HepG2 (cell line): ENCODE data around the gene CCDC69. TPM values are rescaled to one million over a fixed set of nuclear protein-coding genes. Genes with fewer than 3 reads are reported as not detected.

Source experiments
- AGO1 ChIP-seq: fragments of 200-400 bp; formaldehyde crosslinking; IDR thresholded peaks from 2 replicates; pipeline ENCODE4 v1.6.1; 2017; ENCODE audit warnings: mild to moderate bottlenecking, low read depth, low read length, moderate library complexity; ENCODE audit not compliant: poor library complexity, severe bottlenecking
- BORCS8-MEF2B ChIP-seq: sonication (generic); formaldehyde crosslinking; IDR thresholded peaks from 2 replicates; pipeline ENCODE4 v1.8.0; 2022; ENCODE audit warnings: mild to moderate bottlenecking, missing genetic modification reagents
- CREB1 ChIP-seq, 2 experiments: fragments of 450-650 bp in 1 of 2; IDR thresholded peaks; 2 replicates each; pipeline ENCODE4 v1.6.1; 2016 to 2017; ENCODE audit warnings: control low read depth in 1 of 2, mild to moderate bottlenecking in 1 of 2, missing compliant biosample characterization in 1 of 2, missing genetic modification characterization in 1 of 2
- HIVEP1 ChIP-seq: sonication (generic); formaldehyde crosslinking; IDR thresholded peaks from 2 replicates; pipeline ENCODE4 v1.4.0; 2020; ENCODE audit warnings: mild to moderate bottlenecking, missing genetic modification reagents
- MAF1 ChIP-seq: sonication (generic); formaldehyde crosslinking; IDR thresholded peaks from 2 replicates; pipeline ENCODE4 v1.5.0; 2020; ENCODE audit warnings: missing genetic modification reagents, borderline replicate concordance
- MBD4 ChIP-seq: IDR thresholded peaks from 2 replicates; pipeline ENCODE4 v1.6.1; 2012; ENCODE audit warnings: low read length, inconsistent platforms, borderline replicate concordance
- MTF2 ChIP-seq: sonication (generic); formaldehyde crosslinking; IDR thresholded peaks from 2 replicates; pipeline ENCODE4 v1.5.0; 2020; ENCODE audit warnings: missing genetic modification reagents, borderline replicate concordance
- PPARG ChIP-seq: conservative IDR thresholded peaks from 2 replicates; pipeline ENCODE4 v1.6.1; 2016; ENCODE audit warnings: missing biosample characterization, missing genetic modification reagents
- RARG ChIP-seq: sonication (generic); formaldehyde crosslinking; IDR thresholded peaks from 2 replicates; pipeline ENCODE4 v1.4.0; 2020; ENCODE audit warnings: low read depth, mild to moderate bottlenecking, missing genetic modification reagents
- SOX6 ChIP-seq, 2 experiments: fragments of 450-650 bp in 1 of 2; sonication (generic) in 1 of 2; formaldehyde crosslinking in 1 of 2; IDR thresholded peaks; 2 replicates each; pipeline versions ENCODE4 v1.4.0 to v1.6.1; 2017 to 2020; ENCODE audit warnings: antibody characterized with exemption in 1 of 2, mild to moderate bottlenecking in 1 of 2, missing genetic modification reagents in 1 of 2
- THAP11 ChIP-seq: IDR thresholded peaks from 2 replicates; pipeline ENCODE4 v1.6.1; 2016; ENCODE audit warnings: missing biosample characterization, missing genetic modification reagents
- TOPORS ChIP-seq: sonication (generic); formaldehyde crosslinking; IDR thresholded peaks from 2 replicates; pipeline ENCODE4 v1.8.0; 2023; ENCODE audit warnings: mild to moderate bottlenecking, missing genetic modification reagents
- ZNF160 ChIP-seq: sonication (generic); formaldehyde crosslinking; IDR thresholded peaks from 2 replicates; pipeline ENCODE4 v1.8.0; 2022; ENCODE audit warnings: mild to moderate bottlenecking, inconsistent platforms, missing genetic modification reagents
- ZNF253 ChIP-seq: sonication (generic); formaldehyde crosslinking; IDR thresholded peaks from 2 replicates; pipeline ENCODE4 v1.8.0; 2022; ENCODE audit warnings: mild to moderate bottlenecking, missing genetic modification reagents, borderline replicate concordance
- ZNF547 ChIP-seq: sonication (generic); formaldehyde crosslinking; IDR thresholded peaks from 2 replicates; pipeline ENCODE4 v1.5.1; 2020; ENCODE audit warnings: mild to moderate bottlenecking, missing genetic modification reagents
- ZNF563 ChIP-seq: sonication (generic); formaldehyde crosslinking; IDR thresholded peaks from 2 replicates; pipeline ENCODE4 v1.8.0; 2022; ENCODE audit warnings: mild to moderate bottlenecking, moderate library complexity, missing genetic modification reagents
- ZNF652 ChIP-seq: IDR thresholded peaks from 2 replicates; pipeline ENCODE4 v1.6.1; 2016; ENCODE audit warnings: low read depth, borderline replicate concordance
- ZNF678 ChIP-seq: sonication (generic); formaldehyde crosslinking; IDR thresholded peaks from 2 replicates; pipeline ENCODE4 v1.4.0; 2020; ENCODE audit warnings: mild to moderate bottlenecking, missing genetic modification reagents
- polyA plus RNA-seq, 8 experiments: library from polyadenylated mRNA; depleted of rRNA in 3 of 8; stranded (reverse) in 7 of 8; unstranded in 1 of 8; fragments of >200 nt; fragmentation: Illumina TruSeq in 4 of 8; extraction: Trizol in 4 of 8; gene quantifications; 2 replicates each; pipeline versions ENCODE4 v1.2.1 to v1.2.3, GENCODE V29; 2011 to 2016; ENCODE audit warnings: low read depth in 4 of 8, missing spikeins in 1 of 8, mixed read lengths in 1 of 8; ENCODE audit not compliant: insufficient read depth in 1 of 8
- total RNA-seq, 5 experiments: library from RNA; depleted of rRNA; stranded (reverse); fragments of >200 nt; fragmentation: Illumina TruSeq; extraction: Trizol; gene quantifications; 2 replicates each; pipeline ENCODE4 v1.2.3, GENCODE V29; 2016; ENCODE audit warnings: low read depth in 1 of 5
- TF ChIP-seq, protein P1 (sequence below): sonication (generic); formaldehyde crosslinking; IDR thresholded peaks from 2 replicates; pipeline ENCODE4 v1.4.0; 2020; ENCODE audit warnings: missing genetic modification reagents
- TF ChIP-seq, protein P2 (sequence below): sonication (generic); formaldehyde crosslinking; IDR thresholded peaks from 2 replicates; pipeline ENCODE4 v1.4.0; 2020; ENCODE audit warnings: missing genetic modification reagents; ENCODE audit errors: not compliant biosample characterization
- TF ChIP-seq, protein P3 (sequence below): sonication (generic); formaldehyde crosslinking; IDR thresholded peaks from 2 replicates; pipeline ENCODE4 v1.4.0; 2020; ENCODE audit warnings: missing genetic modification reagents
- TF ChIP-seq, protein P4 (sequence below): sonication (generic); formaldehyde crosslinking; IDR thresholded peaks from 2 replicates; pipeline ENCODE4 v1.8.1; 2022; ENCODE audit warnings: mild to moderate bottlenecking, missing genetic modification reagents
- TF ChIP-seq, protein P5 (sequence below): sonication (generic); formaldehyde crosslinking; IDR thresholded peaks from 2 replicates; pipeline ENCODE4 v1.4.0; 2020; ENCODE audit warnings: mild to moderate bottlenecking, missing genetic modification reagents
- TF ChIP-seq, protein P6 (sequence below): sonication (generic); formaldehyde crosslinking; IDR thresholded peaks from 2 replicates; pipeline ENCODE4 v1.5.1; 2020; ENCODE audit warnings: missing genetic modification reagents, mild to moderate bottlenecking, borderline replicate concordance

Gene CCDC69
- total and polyA plus RNA-seq, 2 of the 13 experiments (the other 11 are each of a cell fraction or from before 2014, with no cell fraction given) = 12.2 to 45.2 TPM

DNA sequence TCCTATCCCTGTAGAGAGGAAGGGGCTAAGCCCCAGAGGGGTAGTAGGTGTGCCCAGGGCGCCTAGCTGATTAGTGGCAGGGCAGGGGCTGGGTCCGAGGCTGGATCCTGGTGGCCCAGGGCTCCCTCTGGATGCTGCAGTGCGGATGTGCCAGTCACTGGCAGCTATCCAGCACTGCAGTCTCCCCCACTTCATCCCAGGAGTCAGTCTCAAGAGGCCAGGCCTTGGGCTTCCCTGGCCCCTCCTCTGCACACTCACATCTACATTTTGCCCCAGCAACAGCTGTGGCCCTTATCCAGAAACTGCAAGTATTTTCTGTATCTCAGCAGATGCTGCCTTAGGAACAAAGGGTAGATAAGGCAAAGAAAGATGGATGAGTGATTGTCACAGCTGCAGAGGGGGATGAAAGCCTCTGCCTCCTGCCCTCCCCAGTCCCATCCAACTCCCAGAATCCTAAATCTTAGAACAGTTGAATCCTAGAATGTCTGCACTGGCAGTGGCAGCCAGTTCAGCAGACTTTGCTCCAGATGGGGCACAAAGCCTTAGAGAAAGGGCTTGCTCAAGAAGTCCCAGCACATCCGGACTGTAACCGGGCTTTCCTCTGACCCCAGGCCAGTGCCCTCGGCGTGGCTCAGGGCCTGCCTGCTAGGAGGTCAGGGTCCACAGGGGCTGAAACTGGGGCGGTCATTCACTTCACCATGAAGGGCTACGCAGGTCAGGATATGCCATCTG lies 68.0 kb downstream of the CCDC69 start (continued):
- TF ChIP-seq CREB1 (IDR thresholded peaks at IDR 0.05) (no peak), CREB1 (CRISPR knock-in tag; IDR thresholded peaks at IDR 0.05) (no peak), SOX6 (IDR thresholded peaks at IDR 0.05) (no peak), SOX6 (CRISPR knock-in tag; IDR thresholded peaks at IDR 0.05) (peak; percentile 44), RARG (CRISPR knock-in tag) (no peak), BORCS8-MEF2B (CRISPR knock-in tag) (no peak), ZNF253 (no peak), MBD4 (no peak), ZNF678 (no peak), ZNF652 (CRISPR knock-in tag) (no peak), AGO1 (no peak), MTF2 (CRISPR knock-in tag) (no peak), HIVEP1 (CRISPR knock-in tag) (peak; percentile 78; the same call in 1 of the 2 replicates), ZNF160 (CRISPR knock-in tag) (no peak), ZNF563 (CRISPR knock-in tag) (peak; percentile 58; the same call in 1 of the 2 replicates), TOPORS (CRISPR knock-in tag) (no peak), MAF1 (CRISPR knock-in tag) (no peak), THAP11 (CRISPR knock-in tag) (peak; percentile 49), ZNF547 (CRISPR knock-in tag) (no peak), PPARG (CRISPR knock-in tag) (no peak)
- TF ChIP-seq, protein P1, sequence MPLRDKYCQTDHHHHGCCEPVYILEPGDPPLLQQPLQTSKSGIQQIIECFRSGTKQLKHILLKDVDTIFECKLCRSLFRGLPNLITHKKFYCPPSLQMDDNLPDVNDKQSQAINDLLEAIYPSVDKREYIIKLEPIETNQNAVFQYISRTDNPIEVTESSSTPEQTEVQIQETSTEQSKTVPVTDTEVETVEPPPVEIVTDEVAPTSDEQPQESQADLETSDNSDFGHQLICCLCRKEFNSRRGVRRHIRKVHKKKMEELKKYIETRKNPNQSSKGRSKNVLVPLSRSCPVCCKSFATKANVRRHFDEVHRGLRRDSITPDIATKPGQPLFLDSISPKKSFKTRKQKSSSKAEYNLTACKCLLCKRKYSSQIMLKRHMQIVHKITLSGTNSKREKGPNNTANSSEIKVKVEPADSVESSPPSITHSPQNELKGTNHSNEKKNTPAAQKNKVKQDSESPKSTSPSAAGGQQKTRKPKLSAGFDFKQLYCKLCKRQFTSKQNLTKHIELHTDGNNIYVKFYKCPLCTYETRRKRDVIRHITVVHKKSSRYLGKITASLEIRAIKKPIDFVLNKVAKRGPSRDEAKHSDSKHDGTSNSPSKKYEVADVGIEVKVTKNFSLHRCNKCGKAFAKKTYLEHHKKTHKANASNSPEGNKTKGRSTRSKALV (CRISPR knock-in tag) = no peak
- TF ChIP-seq, protein P2, sequence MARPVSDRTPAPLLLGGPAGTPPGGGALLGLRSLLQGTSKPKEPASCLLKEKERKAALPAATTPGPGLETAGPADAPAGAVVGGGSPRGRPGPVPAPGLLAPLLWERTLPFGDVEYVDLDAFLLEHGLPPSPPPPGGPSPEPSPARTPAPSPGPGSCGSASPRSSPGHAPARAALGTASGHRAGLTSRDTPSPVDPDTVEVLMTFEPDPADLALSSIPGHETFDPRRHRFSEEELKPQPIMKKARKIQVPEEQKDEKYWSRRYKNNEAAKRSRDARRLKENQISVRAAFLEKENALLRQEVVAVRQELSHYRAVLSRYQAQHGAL = no peak
- TF ChIP-seq, protein P3, sequence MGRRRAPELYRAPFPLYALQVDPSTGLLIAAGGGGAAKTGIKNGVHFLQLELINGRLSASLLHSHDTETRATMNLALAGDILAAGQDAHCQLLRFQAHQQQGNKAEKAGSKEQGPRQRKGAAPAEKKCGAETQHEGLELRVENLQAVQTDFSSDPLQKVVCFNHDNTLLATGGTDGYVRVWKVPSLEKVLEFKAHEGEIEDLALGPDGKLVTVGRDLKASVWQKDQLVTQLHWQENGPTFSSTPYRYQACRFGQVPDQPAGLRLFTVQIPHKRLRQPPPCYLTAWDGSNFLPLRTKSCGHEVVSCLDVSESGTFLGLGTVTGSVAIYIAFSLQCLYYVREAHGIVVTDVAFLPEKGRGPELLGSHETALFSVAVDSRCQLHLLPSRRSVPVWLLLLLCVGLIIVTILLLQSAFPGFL (CRISPR knock-in tag) = no peak
- TF ChIP-seq, protein P4, sequence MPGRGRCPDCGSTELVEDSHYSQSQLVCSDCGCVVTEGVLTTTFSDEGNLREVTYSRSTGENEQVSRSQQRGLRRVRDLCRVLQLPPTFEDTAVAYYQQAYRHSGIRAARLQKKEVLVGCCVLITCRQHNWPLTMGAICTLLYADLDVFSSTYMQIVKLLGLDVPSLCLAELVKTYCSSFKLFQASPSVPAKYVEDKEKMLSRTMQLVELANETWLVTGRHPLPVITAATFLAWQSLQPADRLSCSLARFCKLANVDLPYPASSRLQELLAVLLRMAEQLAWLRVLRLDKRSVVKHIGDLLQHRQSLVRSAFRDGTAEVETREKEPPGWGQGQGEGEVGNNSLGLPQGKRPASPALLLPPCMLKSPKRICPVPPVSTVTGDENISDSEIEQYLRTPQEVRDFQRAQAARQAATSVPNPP (CRISPR knock-in tag) = no peak
- TF ChIP-seq, protein P5, sequence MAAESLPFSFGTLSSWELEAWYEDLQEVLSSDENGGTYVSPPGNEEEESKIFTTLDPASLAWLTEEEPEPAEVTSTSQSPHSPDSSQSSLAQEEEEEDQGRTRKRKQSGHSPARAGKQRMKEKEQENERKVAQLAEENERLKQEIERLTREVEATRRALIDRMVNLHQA (CRISPR knock-in tag) = no peak
- TF ChIP-seq, protein P6, sequence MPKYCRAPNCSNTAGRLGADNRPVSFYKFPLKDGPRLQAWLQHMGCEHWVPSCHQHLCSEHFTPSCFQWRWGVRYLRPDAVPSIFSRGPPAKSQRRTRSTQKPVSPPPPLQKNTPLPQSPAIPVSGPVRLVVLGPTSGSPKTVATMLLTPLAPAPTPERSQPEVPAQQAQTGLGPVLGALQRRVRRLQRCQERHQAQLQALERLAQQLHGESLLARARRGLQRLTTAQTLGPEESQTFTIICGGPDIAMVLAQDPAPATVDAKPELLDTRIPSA = no peak
